ENCODE measurements around the gene OR4D10.

DNA sequence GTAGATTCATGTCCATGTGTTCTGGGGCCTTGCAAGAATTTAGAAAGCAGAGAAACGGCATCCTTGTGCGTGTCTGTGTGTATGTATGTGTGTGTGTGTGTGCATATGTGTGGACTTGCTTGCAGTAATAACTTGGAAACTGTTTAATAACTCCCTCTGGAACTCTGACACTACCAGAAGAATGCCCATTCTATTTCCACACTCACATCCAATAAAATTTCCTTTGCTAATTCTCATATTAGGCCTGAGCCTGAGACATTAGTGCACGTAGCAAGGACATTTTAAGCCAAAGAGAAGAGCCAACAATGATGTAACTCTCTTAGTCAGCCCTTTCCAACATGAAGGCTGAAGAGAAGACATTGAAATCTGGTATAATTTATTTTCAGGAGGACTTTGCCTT is 13.2 kb upstream of the OR4D10 start:
- TF ChIP-seq, protein P1, sequence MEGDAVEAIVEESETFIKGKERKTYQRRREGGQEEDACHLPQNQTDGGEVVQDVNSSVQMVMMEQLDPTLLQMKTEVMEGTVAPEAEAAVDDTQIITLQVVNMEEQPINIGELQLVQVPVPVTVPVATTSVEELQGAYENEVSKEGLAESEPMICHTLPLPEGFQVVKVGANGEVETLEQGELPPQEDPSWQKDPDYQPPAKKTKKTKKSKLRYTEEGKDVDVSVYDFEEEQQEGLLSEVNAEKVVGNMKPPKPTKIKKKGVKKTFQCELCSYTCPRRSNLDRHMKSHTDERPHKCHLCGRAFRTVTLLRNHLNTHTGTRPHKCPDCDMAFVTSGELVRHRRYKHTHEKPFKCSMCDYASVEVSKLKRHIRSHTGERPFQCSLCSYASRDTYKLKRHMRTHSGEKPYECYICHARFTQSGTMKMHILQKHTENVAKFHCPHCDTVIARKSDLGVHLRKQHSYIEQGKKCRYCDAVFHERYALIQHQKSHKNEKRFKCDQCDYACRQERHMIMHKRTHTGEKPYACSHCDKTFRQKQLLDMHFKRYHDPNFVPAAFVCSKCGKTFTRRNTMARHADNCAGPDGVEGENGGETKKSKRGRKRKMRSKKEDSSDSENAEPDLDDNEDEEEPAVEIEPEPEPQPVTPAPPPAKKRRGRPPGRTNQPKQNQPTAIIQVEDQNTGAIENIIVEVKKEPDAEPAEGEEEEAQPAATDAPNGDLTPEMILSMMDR (conservative IDR thresholded peaks at IDR 0.05; ENCODE audit: low read depth, low read length) = no peak
- TF ChIP-seq EZH2 (IDR thresholded peaks at IDR 0.05; ENCODE audit: low read length, unreplicated experiment) = no peak

Data from PC-3 (cell line).